H9 (cell line): Measurements from ENCODE around the gene MYH2. TPM values are rescaled to one million over a fixed set of nuclear protein-coding genes. Genes with fewer than 3 reads are reported as not detected.

Experiments used
- DNase-seq: peaks from one replicate; pipeline ENCODE4 v3.0.0-alpha.2; 2017
- H2AFZ ChIP-seq: one replicate; pipeline ENCODE4 v1.6.1; 2013; ENCODE audit warnings: mild to moderate bottlenecking, low read length, control low read depth, moderate library complexity
- H2AK5ac ChIP-seq: 2 replicates; pipeline ENCODE4 v1.6.1; 2013; ENCODE audit warnings: low read length, control low read depth, mixed read lengths; ENCODE audit not compliant: insufficient read length
- H2BK120ac ChIP-seq: one replicate; pipeline ENCODE4 v1.6.1; 2013; ENCODE audit warnings: low read depth, mild to moderate bottlenecking, low read length, control low read depth, inconsistent platforms; ENCODE audit not compliant: poor library complexity, severe bottlenecking
- H2BK12ac ChIP-seq: 2 replicates; pipeline ENCODE4 v1.6.1; 2013; ENCODE audit warnings: low read length, control low read depth, mixed read lengths, low read depth; ENCODE audit not compliant: insufficient read length
- H2BK15ac ChIP-seq: 2 replicates; pipeline ENCODE4 v1.6.1; 2013; ENCODE audit warnings: low read depth, low read length, control low read depth
- H2BK20ac ChIP-seq: one replicate; pipeline ENCODE4 v1.6.1; 2013; ENCODE audit warnings: low read depth, mild to moderate bottlenecking, low read length, control low read depth, inconsistent platforms; ENCODE audit not compliant: poor library complexity, severe bottlenecking
- H2BK5ac ChIP-seq: 2 replicates; pipeline ENCODE4 v1.6.1; 2013; ENCODE audit warnings: low read length, control low read depth, mixed read lengths; ENCODE audit not compliant: insufficient read length
- H3K14ac ChIP-seq: 2 replicates; pipeline ENCODE4 v1.6.1; 2013; ENCODE audit warnings: low read length, control low read depth; ENCODE audit not compliant: insufficient read depth
- H3K18ac ChIP-seq: 2 replicates; pipeline ENCODE4 v1.6.1; 2013; ENCODE audit warnings: low read depth, mild to moderate bottlenecking, mixed read lengths, low read length, control low read depth; ENCODE audit not compliant: insufficient read length
- H3K23ac ChIP-seq: 2 replicates; pipeline ENCODE4 v1.6.1; 2013; ENCODE audit warnings: low read length, control low read depth, mixed read lengths, low read depth; ENCODE audit not compliant: insufficient read length
- H3K23me2 ChIP-seq: 2 replicates; pipeline ENCODE4 v1.6.1; 2013; ENCODE audit warnings: low read depth, mild to moderate bottlenecking, mixed read lengths, low read length, control low read depth; ENCODE audit not compliant: insufficient read length, poor library complexity, severe bottlenecking
- H3K27ac ChIP-seq: 2 replicates; pipeline ENCODE4 v1.5.1; 2013; ENCODE audit warnings: low read length, control low read depth, mixed read lengths, low read depth; ENCODE audit not compliant: insufficient read length
- H3K27me3 ChIP-seq: 2 replicates; pipeline ENCODE4 v1.6.1; 2013; ENCODE audit warnings: low read length, control low read depth, inconsistent platforms; ENCODE audit not compliant: insufficient read depth
- H3K4ac ChIP-seq: 2 replicates; pipeline ENCODE4 v1.6.1; 2013; ENCODE audit warnings: low read depth, mild to moderate bottlenecking, control low read depth, inconsistent platforms, low read length, moderate library complexity
- H3K4me1 ChIP-seq: 2 replicates; pipeline ENCODE4 v1.6.1; 2013; ENCODE audit warnings: low read length, control low read depth, inconsistent platforms; ENCODE audit not compliant: insufficient read depth
- H3K4me2 ChIP-seq: 2 replicates; pipeline ENCODE4 v1.6.1; 2013; ENCODE audit warnings: low read length, control low read depth, mixed read lengths; ENCODE audit not compliant: insufficient read length, insufficient read depth
- H3K56ac ChIP-seq: 2 replicates; pipeline ENCODE4 v1.6.1; 2013; ENCODE audit warnings: low read depth, mild to moderate bottlenecking, mixed read lengths, low read length, control low read depth; ENCODE audit not compliant: insufficient read length
- H3K79me1 ChIP-seq: 2 replicates; pipeline ENCODE4 v1.6.1; 2013; ENCODE audit warnings: low read depth, mild to moderate bottlenecking, moderate library complexity, low read length, control low read depth, inconsistent platforms; ENCODE audit not compliant: insufficient read depth, poor library complexity, severe bottlenecking
- H3K79me2 ChIP-seq: 2 replicates; pipeline ENCODE4 v1.6.1; 2013; ENCODE audit warnings: low read length, control low read depth, inconsistent platforms; ENCODE audit not compliant: insufficient read depth
- H3K9ac ChIP-seq: 2 replicates; pipeline ENCODE4 v1.6.1; 2013; ENCODE audit warnings: low read length, control low read depth, mixed read lengths; ENCODE audit not compliant: insufficient read length; ENCODE audit errors: extremely low read depth
- H3K9me3 ChIP-seq: one replicate; pipeline ENCODE4 v1.6.1; 2013; ENCODE audit warnings: low read depth, low read length, inconsistent platforms; ENCODE audit not compliant: control insufficient read depth
- H3T11ph ChIP-seq: one replicate; pipeline ENCODE4 v1.6.1; 2013; ENCODE audit warnings: mild to moderate bottlenecking, low read length, control low read depth, inconsistent platforms
- H4K20me1 ChIP-seq: one replicate; pipeline ENCODE4 v1.6.1; 2013; ENCODE audit not compliant: control insufficient read depth, insufficient read length, insufficient read depth
- H4K5ac ChIP-seq: 2 replicates; pipeline ENCODE4 v1.6.1; 2013; ENCODE audit warnings: low read depth, mild to moderate bottlenecking, mixed read lengths, low read length, control low read depth; ENCODE audit not compliant: insufficient read length
- H4K8ac ChIP-seq: replicated peaks from 2 replicates; pipeline ENCODE4 v1.6.1; 2013; ENCODE audit warnings: low read length, control low read depth, mixed read lengths, low read depth; ENCODE audit not compliant: insufficient read length
- H4K91ac ChIP-seq: 2 replicates; pipeline ENCODE4 v1.6.1; 2013; ENCODE audit warnings: low read depth, mild to moderate bottlenecking, moderate library complexity, mixed read lengths, low read length, control low read depth; ENCODE audit not compliant: insufficient read length
- H3K27ac Mint-ChIP-seq, 3 experiments: 2 replicates in 2 of 3; 3 replicates in 1 of 3; pipeline ENCODE4 v1.8.0; 2020 to 2021; ENCODE audit warnings: mixed read lengths in 3 of 3, mild to moderate bottlenecking in 1 of 3, moderate library complexity in 1 of 3
- H3K27me3 Mint-ChIP-seq: 2 replicates; pipeline ENCODE4 v1.8.0; 2021; ENCODE audit warnings: low read depth, mild to moderate bottlenecking, moderate library complexity, mixed read lengths
- H3K36me3 Mint-ChIP-seq, 3 experiments: 2 replicates in 2 of 3; 3 replicates in 1 of 3; pipeline ENCODE4 v1.8.0; 2020 to 2021; ENCODE audit warnings: low read depth in 3 of 3, mixed read lengths in 3 of 3; ENCODE audit not compliant: insufficient read depth in 1 of 3
- H3K4me1 Mint-ChIP-seq, 2 experiments: 2 replicates each; pipeline ENCODE4 v1.8.0; 2020; ENCODE audit warnings: mixed read lengths in 2 of 2
- H3K4me3 Mint-ChIP-seq, 2 experiments: 2 replicates in 1 of 2; 3 replicates in 1 of 2; pipeline ENCODE4 v1.8.0; 2020 to 2021; ENCODE audit warnings: mild to moderate bottlenecking in 2 of 2, mixed read lengths in 2 of 2, moderate library complexity in 1 of 2
- H3K9me3 Mint-ChIP-seq, 2 experiments: 2 replicates in 1 of 2; 3 replicates in 1 of 2; pipeline ENCODE4 v1.8.0; 2020; ENCODE audit warnings: mild to moderate bottlenecking in 2 of 2, mixed read lengths in 2 of 2, moderate library complexity in 1 of 2
- CTCF ChIP-seq: fragments of 200-600 bp; sonication (generic); conservative IDR thresholded peaks from 3 replicates; pipeline ENCODE4 v1.8.0; 2021; ENCODE audit warnings: antibody characterized with exemption, mild to moderate bottlenecking
- total RNA-seq: library from RNA; stranded (reverse); gene quantifications from 2 replicates; pipeline ENCODE4 v1.2.1, GENCODE V29; 2021

Gene MYH2
- total RNA-seq, 1 experiment from 2014 or later, result 0.68 TPM

GRCh38 chr17:10521949-10522348 is 27.5 kb downstream of the MYH2 start:
- Mint-ChIP-seq H3K9me3 (peaks cover 3 to 4% of the 10 kb centered on the region in 2 experiments; a peak in 3 of 5 replicates), H3K4me1 (no peaks in the 10 kb centered on the region), H3K36me3 (peaks cover 0 to 3% (median 2%) of the 10 kb centered on the region in 3 experiments; a peak in 3 of 7 replicates), H3K27me3 (no peaks in the 10 kb centered on the region), H3K4me3 (no peak overlapping the region), H3K27ac (no peak overlapping the region)
- Histone ChIP-seq H3T11ph (no peak overlapping the region), H4K91ac (no peak overlapping the region), H3K27me3 (no peaks in the 10 kb centered on the region), H4K20me1 (no peaks in the 10 kb centered on the region), H3K56ac (no peak overlapping the region), H2AK5ac (no peak overlapping the region), H4K8ac (no peak overlapping the region), H3K23ac (no peak overlapping the region), H3K27ac (no peak overlapping the region), H3K23me2 (no peaks in the 10 kb centered on the region), H2BK120ac (no peak overlapping the region), H2BK12ac (no peak overlapping the region), H3K9me3 (no peaks in the 10 kb centered on the region), H3K79me1 (no peaks in the 10 kb centered on the region), H2BK15ac (no peak overlapping the region), H3K4me2 (no peak overlapping the region), H3K4me1 (no peaks in the 10 kb centered on the region), H3K9ac (no peak overlapping the region), H3K14ac (no peak overlapping the region), H2AFZ (no peak overlapping the region), H4K5ac (no peak overlapping the region), H2BK20ac (no peak overlapping the region), H3K79me2 (no peaks in the 10 kb centered on the region), H3K18ac (no peak overlapping the region), H2BK5ac (no peak overlapping the region), H3K4ac (no peak overlapping the region)
- no peak for TF ChIP-seq CTCF
- DNase-seq, result no peak
